HepG2 (cell line): ENCODE measurements around the gene TOR1A. TPM values are rescaled to one million over a fixed set of nuclear protein-coding genes. Genes with fewer than 3 reads are reported as not detected.

Source experiments
- ATAC-seq: fragments of 200-7000 bp; cut with Tn5 transposase; 3 replicates; pipeline ENCODE4 v1.9.1; 2020; ENCODE audit warnings: mild to moderate bottlenecking, moderate library complexity
- BruUV-seq: library from RNA; stranded (reverse); fragments of 400-500 nt; replicated peaks from 2 replicates; lab custom pipeline; 2021; lab: Mats Ljungman, UMichigan
- CTCF ChIA-PET: fragments of 300-600 bp; formaldehyde crosslinking; extraction: SDS; loops from one replicate; lab custom pipeline; 2021; ENCODE audit warnings: low total read pairs, inconsistent platforms, low intra/inter-chr PET ratio; lab: Yijun Ruan, JAX
- POLR2A ChIA-PET: fragments of 350-600 bp; sonication (Branson Sonifier 250); formaldehyde crosslinking; loops from one replicate; lab custom pipeline; 2020; ENCODE audit warnings: antibody characterized with exemption, inconsistent platforms; lab: Yijun Ruan, JAX
- DNase-seq: peaks from one replicate; pipeline ENCODE4 v3.0.0-alpha.2; 2015; ENCODE audit warnings: low spot score
- FAIRE-seq: peaks from 3 replicates; lab custom pipeline; 2011; peaks lifted over from hg19 to GRCh38; lab: Jason Lieb, UNC
- H2AFZ ChIP-seq: one replicate; pipeline ENCODE4 v1.6.1; 2011; ENCODE audit warnings: low read length, inconsistent platforms
- H3K27ac ChIP-seq: fragments of 300-600 bp; 3 replicates; pipeline ENCODE4 v1.8.0; 2011; ENCODE audit warnings: mixed run types, mild to moderate bottlenecking, mixed read lengths, low read length, inconsistent platforms; ENCODE audit not compliant: insufficient read depth; ENCODE audit errors: extremely low read length
- H3K27me3 ChIP-seq, 2 experiments: fragments of 200-600 bp in 1 of 2; 2 replicates in 1 of 2; 3 replicates in 1 of 2; pipeline versions ENCODE4 v1.6.0 to v1.8.0; 2011; ENCODE audit warnings: low read length in 2 of 2, mild to moderate bottlenecking in 2 of 2, moderate library complexity in 2 of 2, inconsistent platforms in 1 of 2; ENCODE audit not compliant: insufficient read depth in 2 of 2, control insufficient read depth in 1 of 2
- H3K36me3 ChIP-seq, 2 experiments: fragments of 200-600 bp in 1 of 2; replicated peaks in 1 of 2; 2 replicates in 1 of 2; 3 replicates in 1 of 2; pipeline versions ENCODE4 v1.5.1 to v1.8.0; 2011; ENCODE audit warnings: low read length in 2 of 2, inconsistent platforms in 1 of 2; ENCODE audit not compliant: insufficient read depth in 2 of 2, control insufficient read depth in 1 of 2
- H3K4me1 ChIP-seq: 2 replicates; pipeline ENCODE4 v1.5.1; 2012; ENCODE audit warnings: low read length, inconsistent platforms; ENCODE audit not compliant: insufficient read depth
- H3K4me2 ChIP-seq: 2 replicates; pipeline ENCODE4 v1.6.0; 2011; ENCODE audit warnings: low read depth, low read length, inconsistent platforms
- H3K4me3 ChIP-seq, 3 experiments: fragments of 200-600 bp in 1 of 3; sonication (generic), shearing (Covaris generic) in 1 of 3; replicated peaks in 1 of 3; 2 replicates each; pipeline ENCODE4 v1.5.1; 2011 to 2016; ENCODE audit warnings: low read length in 3 of 3, inconsistent platforms in 2 of 3, low read depth in 2 of 3, mild to moderate bottlenecking in 2 of 3, control low read depth in 1 of 3, mixed read lengths in 1 of 3; ENCODE audit not compliant: insufficient read depth in 1 of 3
- H3K79me2 ChIP-seq: one replicate; pipeline ENCODE4 v1.6.1; 2011; ENCODE audit warnings: low read length, inconsistent platforms; ENCODE audit not compliant: insufficient read depth
- H3K9ac ChIP-seq: 2 replicates; pipeline ENCODE4 v1.6.0; 2011; ENCODE audit warnings: mild to moderate bottlenecking, low read depth, low read length, inconsistent platforms; ENCODE audit not compliant: insufficient read depth
- H3K9me3 ChIP-seq: 2 replicates; pipeline ENCODE4 v1.5.1; 2012; ENCODE audit warnings: mild to moderate bottlenecking, low read length
- H4K20me1 ChIP-seq: 2 replicates; pipeline ENCODE4 v1.6.0; 2011; ENCODE audit warnings: inconsistent platforms, mild to moderate bottlenecking, low read length, moderate library complexity; ENCODE audit not compliant: insufficient read depth
- AGO2 ChIP-seq: fragments of 200-400 bp; formaldehyde crosslinking; optimal IDR thresholded peaks from 2 replicates; pipeline ENCODE3; 2017; ENCODE audit warnings: mild to moderate bottlenecking, low read depth, low read length, moderate library complexity
- ETV6 ChIP-seq: sonication (generic); formaldehyde crosslinking; conservative IDR thresholded peaks from 2 replicates; pipeline ENCODE4 v1.4.0; 2020; ENCODE audit warnings: missing genetic modification reagents
- HMG20B ChIP-seq: conservative IDR thresholded peaks from 2 replicates; pipeline ENCODE4 v1.6.1; 2016; ENCODE audit warnings: missing genetic modification reagents, missing compliant biosample characterization
- KDM4B ChIP-seq: sonication (generic); formaldehyde crosslinking; IDR thresholded peaks from 2 replicates; pipeline ENCODE4 v1.4.0; 2020; ENCODE audit warnings: missing genetic modification reagents
- NFIC ChIP-seq: IDR thresholded peaks from 2 replicates; pipeline ENCODE4 v1.6.1; 2012; ENCODE audit warnings: mild to moderate bottlenecking, low read length, inconsistent platforms
- POLR2A ChIP-seq, 2 experiments: IDR thresholded peaks; 2 replicates each; pipeline ENCODE4 v1.6.1; 2011; ENCODE audit warnings: low read depth in 2 of 2, low read length in 2 of 2, mild to moderate bottlenecking in 1 of 2, moderate library complexity in 1 of 2; ENCODE audit not compliant: insufficient read depth in 1 of 2
- TAF1 ChIP-seq: sonication (generic); formaldehyde crosslinking; IDR thresholded peaks from 2 replicates; pipeline ENCODE4 v1.4.0; 2020; ENCODE audit warnings: missing genetic modification reagents
- WIZ ChIP-seq: sonication (generic); formaldehyde crosslinking; IDR thresholded peaks from 2 replicates; pipeline ENCODE4 v1.5.1; 2020; ENCODE audit warnings: mild to moderate bottlenecking, missing genetic modification reagents
- ZNF432 ChIP-seq: sonication (generic); formaldehyde crosslinking; IDR thresholded peaks from 2 replicates; pipeline ENCODE4 v1.5.0; 2020; ENCODE audit warnings: missing genetic modification reagents, mild to moderate bottlenecking, borderline replicate concordance
- ZNF510 ChIP-seq: sonication (generic); formaldehyde crosslinking; IDR thresholded peaks from 2 replicates; pipeline ENCODE4 v1.4.0; 2020; ENCODE audit warnings: low read depth, mild to moderate bottlenecking, missing genetic modification reagents
- WGBS: methylation state at CpG from one replicate; pipeline ENCODE4 v1.1.6; 2017; ENCODE audit warnings: low lambda C conversion rate; 5-methylcytosine and 5-hydroxymethylcytosine counted together
- in situ Hi-C: cut with HindIII; loops from 2 replicates; pipeline ENCODE4 v1.10.0; 2017; ENCODE audit warnings: low pct_unique_long_range_greater_than_20kb; ENCODE audit not compliant: extremely low pct_ligation_motif_present
- intact Hi-C: fragments of 100-400 bp; cut with micrococcal nuclease; formaldehyde crosslinking; loops from one replicate; pipeline ENCODE4 v1.10.0; 2022; ENCODE audit not compliant: unreplicated experiment
- polyA plus RNA-seq, 8 experiments: library from polyadenylated mRNA; depleted of rRNA in 3 of 8; stranded (reverse) in 7 of 8; unstranded in 1 of 8; fragments of >200 nt; fragmentation: Illumina TruSeq in 4 of 8; extraction: Trizol in 4 of 8; gene quantifications; 2 replicates each; pipeline versions ENCODE4 v1.2.1 to v1.2.3, GENCODE V29; 2011 to 2016; ENCODE audit warnings: low read depth in 4 of 8, missing spikeins in 1 of 8, mixed read lengths in 1 of 8; ENCODE audit not compliant: insufficient read depth in 1 of 8
- total RNA-seq, 5 experiments: library from RNA; depleted of rRNA; stranded (reverse); fragments of >200 nt; fragmentation: Illumina TruSeq; extraction: Trizol; gene quantifications; 2 replicates each; pipeline ENCODE4 v1.2.3, GENCODE V29; 2016; ENCODE audit warnings: low read depth in 1 of 5
- TF ChIP-seq, protein P1 (sequence below): sonication (generic); formaldehyde crosslinking; IDR thresholded peaks from 2 replicates; pipeline ENCODE4 v1.4.0; 2020; ENCODE audit warnings: missing genetic modification reagents
- TF ChIP-seq, protein P2 (sequence below): IDR thresholded peaks from 2 replicates; pipeline ENCODE4 v1.6.1; 2016; ENCODE audit warnings: low read depth, missing genetic modification reagents, missing compliant biosample characterization

TOR1A gene
- total and polyA plus RNA-seq, 2 of the 13 experiments (the other 11 are each of a cell fraction or from before 2014, with no cell fraction given) = 31.6 to 41.4 TPM

DNA sequence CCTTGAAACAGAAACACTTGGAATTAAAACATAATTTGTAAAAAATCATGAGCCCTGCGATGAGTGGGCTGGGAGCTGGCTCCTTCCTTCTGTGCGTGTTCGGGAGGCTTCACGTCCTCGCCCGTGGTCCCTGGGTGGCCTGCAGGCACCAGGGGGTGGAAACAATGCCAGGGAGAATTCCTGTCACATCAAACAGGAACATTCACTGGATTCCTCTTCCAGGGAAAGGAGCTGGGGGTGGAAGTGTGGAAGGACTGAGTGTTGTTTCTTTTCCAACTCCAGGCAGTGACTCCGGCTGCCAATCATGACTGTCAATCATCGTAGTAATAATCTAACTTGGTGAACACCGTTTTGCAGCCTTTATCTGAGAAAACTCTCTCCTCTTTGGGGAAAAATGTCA is 10.3 kb downstream of the TOR1A start:
- POLR2A ChIA-PET = interaction anchor here (1.3 kb wide), 1 partner anchor 10 kb away, joined by 5 read pairs; no protein-coding TSS in a partner anchor
- H3K4me3 ChIP-seq = no peak overlapping the region
- no peak overlapping the region for H2AFZ ChIP-seq
- CTCF ChIA-PET = no interaction called here
- in situ Hi-C loops = no loop called here
- TF ChIP-seq ZNF432 (CRISPR knock-in tag) (no peak), HMG20B (CRISPR knock-in tag) (no peak), ETV6 (CRISPR knock-in tag) (no peak), KDM4B (CRISPR knock-in tag) (no peak), TAF1 (CRISPR knock-in tag) (no peak)
- no peaks in the 10 kb centered on the region for H3K27me3 ChIP-seq
- TSS peak; percentile 36 for BruUV-seq
- H4K20me1 ChIP-seq = no peaks in the 10 kb centered on the region
- H3K4me1 ChIP-seq = peaks cover 23% of the 10 kb centered on the region
- no peak overlapping the region for H3K9ac ChIP-seq
- no peak overlapping the region for H3K4me2 ChIP-seq
- no peaks in the 10 kb centered on the region for H3K9me3 ChIP-seq
- DNase-seq (no peak), ATAC-seq (no peak), FAIRE-seq (no peak)
- 99% methylated on average over 9 of the region's 9 CpGs for WGBS
- no peaks in the 10 kb centered on the region for H3K79me2 ChIP-seq
- H3K27ac ChIP-seq = no peak overlapping the region
- intact Hi-C loops = no loop called here
- peaks cover 9 to 35% of the 10 kb centered on the region in 2 experiments; a peak in 4 of 5 replicates for H3K36me3 ChIP-seq

DNA sequence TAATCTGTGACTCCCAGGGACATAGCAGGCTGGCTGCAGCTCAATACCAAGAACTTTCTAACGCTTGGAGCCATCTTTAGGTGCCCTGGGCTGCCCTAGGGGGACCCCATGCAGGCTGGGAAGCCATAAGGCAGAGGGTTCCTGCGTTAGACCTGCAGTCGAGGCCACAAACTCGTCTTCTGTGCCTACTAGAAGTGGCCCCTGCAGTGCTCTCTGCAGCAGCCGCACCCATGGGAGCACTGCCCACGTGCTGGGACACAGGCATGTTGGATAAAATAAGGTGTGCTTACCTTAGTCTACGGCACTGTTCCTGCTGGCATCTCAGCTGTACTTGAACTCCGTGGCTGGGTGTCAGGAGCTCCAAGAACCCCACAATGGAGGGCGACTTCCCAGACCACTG is 11.6 kb downstream of the TOR1A start:
- no peak for FAIRE-seq
- no peak for ATAC-seq

More for the DNA sequence above, 11.6 kb downstream of the TOR1A start:
- ChIA-PET CTCF (no interaction called here), POLR2A (interaction anchor here (1.9 kb wide), 1 partner anchor 11 kb away, joined by 11 read pairs; the partner anchor contains the start of gene TOR1A)
- H3K79me2 ChIP-seq = no peaks in the 10 kb centered on the region
- no TSS peak for BruUV-seq
- no peak overlapping the region for H3K9ac ChIP-seq
- in situ Hi-C loops = no loop called here
- peaks cover 23% of the 10 kb centered on the region for H3K4me1 ChIP-seq
- peaks cover 9 to 26% of the 10 kb centered on the region in 2 experiments; a peak in 4 of 5 replicates for H3K36me3 ChIP-seq
- no peak for DNase-seq
- H4K20me1 ChIP-seq = no peaks in the 10 kb centered on the region
- no peaks in the 10 kb centered on the region for H3K9me3 ChIP-seq
- no peak for TF ChIP-seq WIZ
- TF ChIP-seq, protein P1, sequence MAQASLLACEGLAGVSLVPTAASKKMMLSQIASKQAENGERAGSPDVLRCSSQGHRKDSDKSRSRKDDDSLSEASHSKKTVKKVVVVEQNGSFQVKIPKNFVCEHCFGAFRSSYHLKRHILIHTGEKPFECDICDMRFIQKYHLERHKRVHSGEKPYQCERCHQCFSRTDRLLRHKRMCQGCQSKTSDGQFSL = no peak
- peak; percentile 67 for TF ChIP-seq AGO2
- TF ChIP-seq, protein P2, sequence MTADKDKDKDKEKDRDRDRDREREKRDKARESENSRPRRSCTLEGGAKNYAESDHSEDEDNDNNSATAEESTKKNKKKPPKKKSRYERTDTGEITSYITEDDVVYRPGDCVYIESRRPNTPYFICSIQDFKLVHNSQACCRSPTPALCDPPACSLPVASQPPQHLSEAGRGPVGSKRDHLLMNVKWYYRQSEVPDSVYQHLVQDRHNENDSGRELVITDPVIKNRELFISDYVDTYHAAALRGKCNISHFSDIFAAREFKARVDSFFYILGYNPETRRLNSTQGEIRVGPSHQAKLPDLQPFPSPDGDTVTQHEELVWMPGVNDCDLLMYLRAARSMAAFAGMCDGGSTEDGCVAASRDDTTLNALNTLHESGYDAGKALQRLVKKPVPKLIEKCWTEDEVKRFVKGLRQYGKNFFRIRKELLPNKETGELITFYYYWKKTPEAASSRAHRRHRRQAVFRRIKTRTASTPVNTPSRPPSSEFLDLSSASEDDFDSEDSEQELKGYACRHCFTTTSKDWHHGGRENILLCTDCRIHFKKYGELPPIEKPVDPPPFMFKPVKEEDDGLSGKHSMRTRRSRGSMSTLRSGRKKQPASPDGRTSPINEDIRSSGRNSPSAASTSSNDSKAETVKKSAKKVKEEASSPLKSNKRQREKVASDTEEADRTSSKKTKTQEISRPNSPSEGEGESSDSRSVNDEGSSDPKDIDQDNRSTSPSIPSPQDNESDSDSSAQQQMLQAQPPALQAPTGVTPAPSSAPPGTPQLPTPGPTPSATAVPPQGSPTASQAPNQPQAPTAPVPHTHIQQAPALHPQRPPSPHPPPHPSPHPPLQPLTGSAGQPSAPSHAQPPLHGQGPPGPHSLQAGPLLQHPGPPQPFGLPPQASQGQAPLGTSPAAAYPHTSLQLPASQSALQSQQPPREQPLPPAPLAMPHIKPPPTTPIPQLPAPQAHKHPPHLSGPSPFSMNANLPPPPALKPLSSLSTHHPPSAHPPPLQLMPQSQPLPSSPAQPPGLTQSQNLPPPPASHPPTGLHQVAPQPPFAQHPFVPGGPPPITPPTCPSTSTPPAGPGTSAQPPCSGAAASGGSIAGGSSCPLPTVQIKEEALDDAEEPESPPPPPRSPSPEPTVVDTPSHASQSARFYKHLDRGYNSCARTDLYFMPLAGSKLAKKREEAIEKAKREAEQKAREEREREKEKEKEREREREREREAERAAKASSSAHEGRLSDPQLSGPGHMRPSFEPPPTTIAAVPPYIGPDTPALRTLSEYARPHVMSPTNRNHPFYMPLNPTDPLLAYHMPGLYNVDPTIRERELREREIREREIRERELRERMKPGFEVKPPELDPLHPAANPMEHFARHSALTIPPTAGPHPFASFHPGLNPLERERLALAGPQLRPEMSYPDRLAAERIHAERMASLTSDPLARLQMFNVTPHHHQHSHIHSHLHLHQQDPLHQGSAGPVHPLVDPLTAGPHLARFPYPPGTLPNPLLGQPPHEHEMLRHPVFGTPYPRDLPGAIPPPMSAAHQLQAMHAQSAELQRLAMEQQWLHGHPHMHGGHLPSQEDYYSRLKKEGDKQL = no peak
- no peak for TF ChIP-seq ZNF510 (CRISPR knock-in tag)
- TF ChIP-seq POLR2A (IDR thresholded peaks at IDR 0.05; ENCODE audit: insufficient read depth in 1 of 2, low read depth in 2 of 2, low read length in 2 of 2) = peak in 1 of 2 experiments; percentile 34; a peak in 1 of 4 replicates
- TF ChIP-seq NFIC = no peak
- no peak overlapping the region for H2AFZ ChIP-seq
- 97% methylated on average over 6 of the region's 9 CpGs for WGBS
- H3K4me2 ChIP-seq = no peak overlapping the region
- intact Hi-C loops = no loop called here
- H3K4me3 ChIP-seq = no peak overlapping the region
- no peak overlapping the region for H3K27ac ChIP-seq
- H3K27me3 ChIP-seq = no peaks in the 10 kb centered on the region
